Endothelial cell (in vitro differentiated cells): ENCODE results near the gene C1orf35. TPM values are rescaled to one million over a fixed set of nuclear protein-coding genes. Genes with fewer than 3 reads are reported as not detected.
A peak's percentile ranks its signal among the peaks of the same experiment; 100 is the strongest.

Experiments
- DNase-seq: peaks from one replicate; pipeline ENCODE4 v3.0.0; 2021; ENCODE audit warnings: low spot score
- H3K27ac Mint-ChIP-seq: one replicate; pipeline ENCODE4 v1.8.0; 2021; ENCODE audit warnings: mixed read lengths, inconsistent platforms; ENCODE audit not compliant: unreplicated experiment
- H3K27me3 Mint-ChIP-seq: one replicate; pipeline ENCODE4 v1.8.0; 2021; ENCODE audit warnings: mild to moderate bottlenecking, moderate library complexity, mixed read lengths, inconsistent platforms; ENCODE audit not compliant: unreplicated experiment
- H3K36me3 Mint-ChIP-seq: one replicate; pipeline ENCODE4 v1.8.0; 2021; ENCODE audit warnings: mild to moderate bottlenecking, low read depth, mixed read lengths, inconsistent platforms; ENCODE audit not compliant: unreplicated experiment
- H3K4me1 Mint-ChIP-seq: one replicate; pipeline ENCODE4 v1.8.0; 2021; ENCODE audit warnings: mild to moderate bottlenecking, mixed read lengths, inconsistent platforms; ENCODE audit not compliant: unreplicated experiment
- H3K4me3 Mint-ChIP-seq: one replicate; pipeline ENCODE4 v1.8.0; 2021; ENCODE audit warnings: mild to moderate bottlenecking, mixed read lengths, inconsistent platforms; ENCODE audit not compliant: unreplicated experiment
- H3K9me3 Mint-ChIP-seq: one replicate; pipeline ENCODE4 v1.8.0; 2021; ENCODE audit warnings: mixed read lengths, inconsistent platforms; ENCODE audit not compliant: unreplicated experiment
- CTCF ChIP-seq: fragments of 200-600 bp; sonication (generic); IDR thresholded peaks from one replicate; pipeline ENCODE4 v1.5.0; 2021; ENCODE audit warnings: antibody characterized with exemption; ENCODE audit not compliant: unreplicated experiment
- total RNA-seq: library from RNA; stranded (reverse); fragmentation: NEBNext Ultra II Directional; extraction: Animal tissue kit (Norgen Biotek cat#: 25700); gene quantifications from one replicate; pipeline ENCODE4 v1.2.1, GENCODE V29; 2021; ENCODE audit not compliant: unreplicated experiment

Gene C1orf35
- total RNA-seq, 1 donor from 2014 or later: 23.2 TPM

- Mint-ChIP-seq H3K27ac (no peak overlapping the region), H3K4me1 (peaks cover 24% of the 10 kb centered on the region), H3K4me3 (no peak overlapping the region), H3K27me3 (peaks cover 16% of the 10 kb centered on the region), H3K36me3 (peaks cover 11% of the 10 kb centered on the region), H3K9me3 (no peaks in the 10 kb centered on the region)
- no peak for TF ChIP-seq CTCF
- DNase-seq: no peak
Measured at GRCh38 chr1:228105270-228105995, 2.3 kb upstream of the C1orf35 start.

- peak overlapping the region; percentile 72 for H3K27ac Mint-ChIP-seq
- peaks cover 11% of the 10 kb centered on the region for H3K36me3 Mint-ChIP-seq
- no peak for TF ChIP-seq CTCF
- H3K27me3 Mint-ChIP-seq: peaks cover 13% of the 10 kb centered on the region
- no peak for DNase-seq
- no peaks in the 10 kb centered on the region for H3K9me3 Mint-ChIP-seq
- H3K4me3 Mint-ChIP-seq: peak overlapping the region; percentile 92
- H3K4me1 Mint-ChIP-seq: peaks cover 19% of the 10 kb centered on the region
Measured at GRCh38 chr1:228104526-228105269, 1.6 kb upstream of the C1orf35 start.

- TF ChIP-seq CTCF: no peak
- H3K36me3 Mint-ChIP-seq: peaks cover 24% of the 10 kb centered on the region
- peaks cover 13% of the 10 kb centered on the region for H3K27me3 Mint-ChIP-seq
- H3K9me3 Mint-ChIP-seq: no peaks in the 10 kb centered on the region
- DNase-seq: peak; percentile 62
- H3K4me1 Mint-ChIP-seq: peaks cover 9% of the 10 kb centered on the region
- H3K4me3 Mint-ChIP-seq: peak overlapping the region; percentile 81
- H3K27ac Mint-ChIP-seq: no peak overlapping the region
Measured at GRCh38 chr1:228101994-228102790, 933 bp downstream of the C1orf35 start.

GRCh38 chr1:228101614-228101993, 1.5 kb downstream of the C1orf35 start:
- no peak for TF ChIP-seq CTCF
- no peaks in the 10 kb centered on the region for H3K9me3 Mint-ChIP-seq
- DNase-seq: no peak
- H3K36me3 Mint-ChIP-seq: peaks cover 20% of the 10 kb centered on the region
- peak overlapping the region; percentile 85 for H3K4me3 Mint-ChIP-seq
- H3K4me1 Mint-ChIP-seq: peaks cover 9% of the 10 kb centered on the region
- H3K27ac Mint-ChIP-seq: peak overlapping the region; percentile 74
- H3K27me3 Mint-ChIP-seq: peaks cover 10% of the 10 kb centered on the region
